Loucy (cell line): ENCODE data around the gene KCNH4.
"Not testable (repeated sequence)": the region's sequence is repeated elsewhere in the genome, so short reads cannot be mapped to it uniquely, and the experiment has no call there.

Experiments used
- H2AFZ ChIP-seq: fragments of 200-600 bp; sonication (generic); 2 replicates; pipeline ENCODE4 v1.6.0; 2016; ENCODE audit warnings: antibody characterized with exemption, mild to moderate bottlenecking, low read length, moderate library complexity
- H3F3A ChIP-seq: fragments of 200-600 bp; 2 replicates; pipeline ENCODE4 v1.6.0; 2016; ENCODE audit warnings: antibody characterized with exemption, low read depth, mild to moderate bottlenecking
- H3K27me3 ChIP-seq: fragments of 200-600 bp; sonication (generic); 2 replicates; pipeline ENCODE4 v1.6.1; 2014; ENCODE audit warnings: low read length, mild to moderate bottlenecking; ENCODE audit not compliant: insufficient read depth, poor library complexity, severe bottlenecking
- H3K36me3 ChIP-seq: fragments of 200-600 bp; sonication (generic); 2 replicates; pipeline ENCODE4 v1.6.1; 2016; ENCODE audit warnings: low read length; ENCODE audit not compliant: insufficient read depth
- H3K4me1 ChIP-seq: fragments of 200-600 bp; sonication (generic); 2 replicates; pipeline ENCODE4 v1.5.1; 2014; ENCODE audit warnings: low read length, mild to moderate bottlenecking; ENCODE audit not compliant: insufficient read depth, poor library complexity, severe bottlenecking
- H3K4me2 ChIP-seq: fragments of 200-600 bp; sonication (generic); 2 replicates; pipeline ENCODE4 v1.6.0; 2014; ENCODE audit warnings: antibody characterized with exemption, low read length, low read depth, mild to moderate bottlenecking; ENCODE audit not compliant: poor library complexity, severe bottlenecking
- H3K4me3 ChIP-seq: fragments of 200-600 bp; sonication (generic); 2 replicates; pipeline ENCODE4 v1.5.1; 2014; ENCODE audit warnings: low read length, mild to moderate bottlenecking, mixed read lengths; ENCODE audit not compliant: poor library complexity, severe bottlenecking
- H3K79me2 ChIP-seq: fragments of 200-600 bp; sonication (generic); 2 replicates; pipeline ENCODE4 v1.6.1; 2014; ENCODE audit warnings: low read length; ENCODE audit not compliant: insufficient read depth
- H3K9ac ChIP-seq: fragments of 200-600 bp; sonication (generic); 2 replicates; pipeline ENCODE4 v1.6.0; 2014; ENCODE audit warnings: mild to moderate bottlenecking, low read depth, low read length, moderate library complexity; ENCODE audit not compliant: poor library complexity, severe bottlenecking
- H3K9me2 ChIP-seq: fragments of 200-600 bp; sonication (generic); replicated peaks from 2 replicates; pipeline ENCODE4 v1.6.1; 2016; ENCODE audit warnings: low read depth, low read length, mixed read lengths
- H3K9me3 ChIP-seq: fragments of 200-600 bp; sonication (generic); 2 replicates; pipeline ENCODE4 v1.6.1; 2014; ENCODE audit warnings: mild to moderate bottlenecking, antibody characterized with exemption, low read length, low read depth; ENCODE audit not compliant: insufficient read depth
- H4K20me1 ChIP-seq: fragments of 200-600 bp; sonication (generic); 2 replicates; pipeline ENCODE4 v1.6.0; 2014; ENCODE audit warnings: antibody characterized with exemption, low read length, mild to moderate bottlenecking; ENCODE audit not compliant: insufficient read depth, poor library complexity, severe bottlenecking
- EZH2phosphoT487 ChIP-seq: fragments of 200-600 bp; IDR thresholded peaks from 2 replicates; pipeline ENCODE4 v1.6.1; 2018; ENCODE audit warnings: antibody characterized with exemption, mild to moderate bottlenecking, moderate library complexity, borderline replicate concordance
- TF ChIP-seq, protein P1 (sequence below): fragments of 200-600 bp; sonication (generic); conservative IDR thresholded peaks from 2 replicates; pipeline ENCODE4 v1.5.1; 2014; ENCODE audit warnings: mild to moderate bottlenecking, antibody characterized with exemption, low read length

Gene KCNH4

DNA sequence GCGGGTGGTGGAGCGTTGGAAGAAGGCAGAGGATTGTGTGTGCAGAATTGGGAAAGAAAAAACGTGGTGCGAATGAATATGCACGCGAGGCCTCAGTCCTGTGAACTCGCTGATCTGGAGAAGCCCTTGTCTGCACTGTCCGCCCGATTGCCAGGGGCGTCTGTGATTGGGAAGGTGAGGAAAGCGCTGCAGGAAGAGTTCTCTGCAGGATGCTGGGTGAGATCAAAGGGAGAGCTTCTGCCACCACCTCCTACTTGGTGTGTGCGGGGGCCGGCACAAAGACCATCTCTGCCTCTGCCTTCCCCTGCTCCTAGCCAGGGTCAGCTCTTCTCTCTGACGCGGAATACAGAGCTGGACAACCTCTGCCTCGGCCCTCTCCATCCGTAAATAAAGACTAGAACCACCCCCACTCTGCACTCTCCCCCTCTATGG, 25.3 kb downstream of the KCNH4 start:
- Histone ChIP-seq H3K4me2 (no peak overlapping the region), H3K9me3 (no peaks in the 10 kb centered on the region)

DNA sequence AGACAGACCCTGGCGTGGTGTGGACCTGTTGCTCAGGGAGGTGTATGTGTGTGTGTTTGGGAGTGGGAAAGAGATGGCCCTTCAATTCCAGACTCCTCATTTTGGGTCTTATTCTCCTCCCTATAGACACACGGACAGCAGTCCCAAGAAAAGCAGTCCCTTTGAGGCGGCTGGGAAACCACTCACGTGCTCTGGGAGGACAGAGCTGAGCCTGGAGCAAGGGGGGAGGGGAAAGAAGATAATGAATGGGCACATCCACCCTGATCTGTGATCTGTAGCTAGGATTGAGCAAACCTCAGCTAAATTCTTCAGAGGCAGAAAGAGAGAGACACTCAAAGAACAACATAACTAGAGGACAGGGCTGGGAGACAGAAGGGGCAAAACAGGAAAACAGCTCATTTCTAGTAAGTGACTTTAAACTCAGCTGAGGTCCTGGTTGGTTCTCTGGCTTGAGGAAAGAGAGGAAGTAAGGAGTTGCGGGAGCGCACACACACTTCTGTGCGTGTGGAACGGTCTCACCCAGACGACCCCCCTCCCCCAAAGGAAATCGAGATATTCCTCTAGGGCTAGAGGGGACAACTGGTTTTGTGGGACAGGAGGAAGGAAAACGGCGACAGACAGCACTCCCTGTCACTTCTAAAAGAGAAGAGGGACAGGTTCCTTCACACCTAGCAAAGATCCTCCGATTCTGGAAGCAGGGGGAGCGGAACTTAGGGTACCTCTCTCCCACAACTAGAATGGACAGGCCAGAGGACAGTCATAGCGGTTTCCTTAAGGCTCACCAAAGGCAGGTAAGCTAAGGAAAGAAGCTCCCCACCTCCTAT, 26.8 kb downstream of the KCNH4 start:
- H3K79me2 ChIP-seq: peaks cover 55% of the 10 kb centered on the region
- no peak for TF ChIP-seq EZH2phosphoT487
- TF ChIP-seq, protein P1, sequence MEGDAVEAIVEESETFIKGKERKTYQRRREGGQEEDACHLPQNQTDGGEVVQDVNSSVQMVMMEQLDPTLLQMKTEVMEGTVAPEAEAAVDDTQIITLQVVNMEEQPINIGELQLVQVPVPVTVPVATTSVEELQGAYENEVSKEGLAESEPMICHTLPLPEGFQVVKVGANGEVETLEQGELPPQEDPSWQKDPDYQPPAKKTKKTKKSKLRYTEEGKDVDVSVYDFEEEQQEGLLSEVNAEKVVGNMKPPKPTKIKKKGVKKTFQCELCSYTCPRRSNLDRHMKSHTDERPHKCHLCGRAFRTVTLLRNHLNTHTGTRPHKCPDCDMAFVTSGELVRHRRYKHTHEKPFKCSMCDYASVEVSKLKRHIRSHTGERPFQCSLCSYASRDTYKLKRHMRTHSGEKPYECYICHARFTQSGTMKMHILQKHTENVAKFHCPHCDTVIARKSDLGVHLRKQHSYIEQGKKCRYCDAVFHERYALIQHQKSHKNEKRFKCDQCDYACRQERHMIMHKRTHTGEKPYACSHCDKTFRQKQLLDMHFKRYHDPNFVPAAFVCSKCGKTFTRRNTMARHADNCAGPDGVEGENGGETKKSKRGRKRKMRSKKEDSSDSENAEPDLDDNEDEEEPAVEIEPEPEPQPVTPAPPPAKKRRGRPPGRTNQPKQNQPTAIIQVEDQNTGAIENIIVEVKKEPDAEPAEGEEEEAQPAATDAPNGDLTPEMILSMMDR: no peak
- peak overlapping the region; percentile 99 for H3K4me2 ChIP-seq
- H3K36me3 ChIP-seq: no peaks in the 10 kb centered on the region
- no peaks in the 10 kb centered on the region for H3K9me3 ChIP-seq
- peak overlapping the region; percentile 98 for H3K4me3 ChIP-seq
- H4K20me1 ChIP-seq: peaks cover 31% of the 10 kb centered on the region
- H3K9ac ChIP-seq: peak overlapping the region; percentile 97
- H2AFZ ChIP-seq: peak overlapping the region; percentile 74
- H3K27me3 ChIP-seq: no peaks in the 10 kb centered on the region
- H3K4me1 ChIP-seq: peaks cover 32% of the 10 kb centered on the region
- no peaks in the 10 kb centered on the region for H3F3A ChIP-seq
- H3K9me2 ChIP-seq: no peaks in the 10 kb centered on the region

More for the DNA sequence above, 25.3 kb downstream of the KCNH4 start:
- H3K4me1 ChIP-seq: peaks cover 32% of the 10 kb centered on the region
- H3F3A ChIP-seq: no peaks in the 10 kb centered on the region
- peaks cover 41% of the 10 kb centered on the region for H3K79me2 ChIP-seq
- no peaks in the 10 kb centered on the region for H3K27me3 ChIP-seq
- no peak overlapping the region for H2AFZ ChIP-seq
- H3K4me3 ChIP-seq: no peak overlapping the region
- no peak overlapping the region for H3K9ac ChIP-seq
- no peaks in the 10 kb centered on the region for H3K9me2 ChIP-seq
- TF ChIP-seq, protein P1: no peak
- TF ChIP-seq EZH2phosphoT487: no peak
- peaks cover 29% of the 10 kb centered on the region for H4K20me1 ChIP-seq
- H3K36me3 ChIP-seq: no peaks in the 10 kb centered on the region

DNA sequence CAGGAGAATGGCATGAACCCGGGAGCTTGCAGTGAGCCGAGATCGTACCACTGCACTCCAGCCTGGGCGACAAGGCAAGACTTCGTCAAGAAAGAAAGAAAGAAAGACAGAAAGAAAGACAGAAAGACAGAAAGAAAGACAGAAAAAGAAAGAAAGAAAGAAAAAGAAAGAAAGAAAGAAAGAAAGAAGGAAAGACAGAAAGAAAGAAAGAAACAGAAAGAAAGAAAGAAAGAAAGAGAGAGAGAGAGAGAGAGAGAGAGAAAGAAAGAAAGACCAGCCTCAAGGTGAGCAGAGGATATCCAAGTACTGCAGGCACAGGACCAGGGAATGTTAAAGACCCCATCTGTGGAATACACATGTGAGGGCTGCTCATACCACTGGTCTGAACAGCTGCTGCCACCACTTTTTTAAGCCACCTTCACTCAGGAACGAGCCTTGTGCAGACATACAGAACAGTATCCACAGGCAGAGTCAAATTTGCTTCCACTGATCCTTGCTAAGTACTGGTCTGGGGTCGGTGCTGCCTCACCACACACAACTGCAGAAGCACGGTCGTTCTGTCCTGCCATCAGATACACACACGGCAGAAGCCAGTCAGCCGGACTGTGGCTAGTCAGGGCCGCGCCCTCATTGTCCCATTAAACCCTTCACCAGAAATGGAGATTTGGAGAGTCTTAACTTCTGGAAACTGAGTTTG, 33.9 kb downstream of the KCNH4 start:
- H3K27me3 ChIP-seq: no peaks in the 10 kb centered on the region
- no peak overlapping the region for H3K4me2 ChIP-seq
- TF ChIP-seq, protein P1: no peak
- peaks cover 20% of the 10 kb centered on the region for H3K4me1 ChIP-seq
- H3K36me3 ChIP-seq: 0 out of 2 replicates have a peak, but pooled peaks cover 4% of the 10 kb centered on the region
- no peaks in the 10 kb centered on the region for H3K9me3 ChIP-seq
- no peaks in the 10 kb centered on the region for H3F3A ChIP-seq
- no peak overlapping the region for H2AFZ ChIP-seq
- H3K9me2 ChIP-seq: no peaks in the 10 kb centered on the region
- H3K79me2 ChIP-seq: peaks cover 80% of the 10 kb centered on the region
- no peak overlapping the region for H3K4me3 ChIP-seq
- no peak overlapping the region for H3K9ac ChIP-seq
- peaks cover 27% of the 10 kb centered on the region for H4K20me1 ChIP-seq

DNA sequence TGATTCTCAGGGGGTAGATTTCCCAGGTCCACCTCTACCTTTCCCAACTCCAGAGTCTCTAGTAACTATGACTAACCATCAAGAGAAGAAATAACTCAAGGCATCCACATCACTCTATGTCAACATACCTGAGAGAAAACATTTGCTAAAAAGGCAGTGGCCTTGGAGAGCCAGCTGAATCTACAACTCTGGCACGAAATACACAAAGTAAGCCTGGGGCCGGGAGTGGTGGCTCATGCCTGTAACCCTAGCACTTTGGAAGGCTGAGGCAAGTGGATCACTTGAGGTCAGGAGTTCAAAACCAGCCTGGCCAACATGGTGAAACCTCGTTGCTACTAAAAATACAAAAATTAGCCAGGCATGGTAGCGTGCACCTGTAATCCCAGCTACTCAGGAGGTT, 37.8 kb downstream of the KCNH4 start:
- H3F3A ChIP-seq, H3K36me3 ChIP-seq: not testable (repeated sequence)
- peaks cover 17% of the 10 kb centered on the region for H4K20me1 ChIP-seq

More for the DNA sequence above, 37.8 kb downstream of the KCNH4 start:
- not testable (repeated sequence) for H3K4me1 ChIP-seq, H3K9me3 ChIP-seq, H3K9me2 ChIP-seq, H2AFZ ChIP-seq, H3K27me3 ChIP-seq, H3K4me2 ChIP-seq, H3K9ac ChIP-seq, H3K4me3 ChIP-seq
- peaks cover 75% of the 10 kb centered on the region; the same call in 1 of the 2 replicates for H3K79me2 ChIP-seq
